IPS-18a (cell line): ENCODE results near the gene TCAP.

Experiments used
- H3K27ac ChIP-seq: one replicate; pipeline ENCODE4 v1.5.1; 2013; ENCODE audit warnings: low read length
- H3K27me3 ChIP-seq: one replicate; pipeline ENCODE4 v1.6.1; 2013; ENCODE audit warnings: mild to moderate bottlenecking, low read length; ENCODE audit not compliant: control insufficient read depth, insufficient read depth
- H3K36me3 ChIP-seq: one replicate; pipeline ENCODE4 v1.6.1; 2013; ENCODE audit warnings: low read depth, low read length; ENCODE audit not compliant: control insufficient read depth
- H3K4me1 ChIP-seq: one replicate; pipeline ENCODE4 v1.6.1; 2013; ENCODE audit warnings: low read depth, low read length; ENCODE audit not compliant: control insufficient read depth
- H3K4me3 ChIP-seq: one replicate; pipeline ENCODE4 v1.5.1; 2013; ENCODE audit warnings: low read length
- H3K9ac ChIP-seq: one replicate; pipeline ENCODE4 v1.6.1; 2013; ENCODE audit warnings: mild to moderate bottlenecking, low read length, moderate library complexity
- H3K9me3 ChIP-seq: one replicate; pipeline ENCODE4 v1.6.1; 2013; ENCODE audit warnings: low read depth, low read length; ENCODE audit not compliant: control insufficient read depth

Gene TCAP

DNA sequence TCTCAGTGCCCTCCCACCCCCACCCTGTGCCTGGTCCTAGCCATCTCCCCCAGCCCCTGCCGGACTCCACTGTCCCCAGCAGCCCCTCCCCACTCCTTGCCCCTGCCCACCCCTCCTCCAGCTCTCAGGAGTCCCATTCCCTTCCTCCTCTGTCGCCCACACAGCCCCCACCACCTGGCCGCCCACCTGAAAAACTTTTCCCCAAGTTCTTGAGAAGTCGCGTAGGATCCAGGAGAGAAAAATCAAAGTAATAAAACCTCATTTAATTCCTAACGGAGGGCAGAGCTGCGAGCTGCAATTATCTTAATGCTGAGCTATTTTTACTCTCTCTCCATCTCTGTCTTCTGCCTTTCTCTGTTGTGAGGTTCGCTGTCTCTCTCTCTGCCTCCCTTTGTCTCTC, 40.8 kb upstream of the TCAP start:
- no peak overlapping the region for H3K9ac ChIP-seq
- peaks cover 57% of the 10 kb centered on the region for H3K27me3 ChIP-seq
- no peak overlapping the region for H3K27ac ChIP-seq
- no peaks in the 10 kb centered on the region for H3K36me3 ChIP-seq
- no peak overlapping the region for H3K4me3 ChIP-seq
- no peaks in the 10 kb centered on the region for H3K9me3 ChIP-seq
- peaks cover 22% of the 10 kb centered on the region for H3K4me1 ChIP-seq

DNA sequence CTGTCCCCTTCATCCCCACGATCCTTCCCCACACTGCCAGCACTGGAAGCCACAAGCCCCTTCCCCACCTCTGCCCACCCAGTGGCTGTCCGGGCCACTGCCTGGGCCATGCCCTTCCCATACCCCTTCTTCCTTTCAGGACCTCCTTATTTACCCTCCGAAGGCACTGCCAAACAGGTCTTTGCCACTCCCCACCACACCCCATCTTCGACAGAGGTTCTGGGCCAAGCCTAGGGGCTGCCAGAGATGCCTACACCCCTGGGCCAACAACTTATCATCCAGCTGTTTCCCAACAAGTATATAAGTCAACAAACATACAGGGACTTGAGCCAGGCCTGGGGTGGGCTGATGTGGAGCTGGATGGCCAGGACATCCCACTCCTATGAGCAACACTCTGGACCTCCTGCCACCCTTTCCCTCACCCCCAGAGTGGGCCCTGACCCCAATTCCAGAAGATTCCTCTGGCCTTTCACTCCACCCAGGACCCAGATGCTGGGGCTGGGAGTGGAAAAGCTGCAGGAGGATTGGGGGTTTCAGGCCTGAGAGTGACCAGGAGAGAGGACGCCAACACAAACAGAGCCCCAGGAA, 39.9 kb upstream of the TCAP start:
- H3K27me3 ChIP-seq = peaks cover 54% of the 10 kb centered on the region
- no peak overlapping the region for H3K27ac ChIP-seq
- no peaks in the 10 kb centered on the region for H3K36me3 ChIP-seq
- no peaks in the 10 kb centered on the region for H3K9me3 ChIP-seq
- H3K4me3 ChIP-seq = no peak overlapping the region
- H3K4me1 ChIP-seq = peaks cover 27% of the 10 kb centered on the region
- H3K9ac ChIP-seq = no peak overlapping the region

DNA sequence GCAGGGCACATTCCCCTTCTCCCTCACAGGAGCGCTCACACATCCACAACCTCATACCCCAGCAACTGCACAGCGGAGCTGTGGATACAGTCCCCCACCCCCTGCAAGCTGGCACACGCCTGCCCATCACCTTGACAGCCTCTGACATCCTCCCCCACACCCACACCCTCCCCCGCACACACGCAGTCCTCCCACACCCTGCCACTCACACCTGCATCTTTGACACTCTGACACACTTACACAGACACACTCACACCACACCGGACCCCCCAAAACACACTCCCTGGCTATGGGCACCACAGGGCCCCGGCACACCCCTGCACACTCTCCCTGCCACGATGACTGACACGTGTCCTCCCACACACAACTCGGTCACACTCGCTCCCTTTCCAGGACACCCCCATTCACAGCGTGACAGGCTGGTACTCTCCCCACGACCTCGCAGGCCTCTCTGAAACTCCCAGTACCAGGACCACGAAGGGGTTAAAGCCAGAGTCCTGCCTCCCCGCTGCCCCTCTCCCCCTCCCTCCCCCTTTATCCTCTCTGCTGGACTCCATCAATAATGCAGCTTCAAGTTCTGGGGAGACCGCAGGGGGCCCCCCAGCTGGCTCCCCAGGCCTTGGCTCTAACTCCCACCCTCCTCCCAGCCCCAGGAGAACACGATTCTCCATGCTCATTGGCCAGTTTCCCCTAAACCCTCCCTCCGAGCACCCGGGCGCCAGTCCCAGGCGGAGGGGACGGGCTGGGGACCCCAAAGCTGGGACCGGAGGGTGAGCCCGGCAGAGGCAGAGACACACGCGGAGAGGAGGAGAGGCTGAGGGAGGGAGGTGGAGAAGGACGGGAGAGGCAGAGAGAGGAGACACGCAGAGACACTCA, 38.7 kb upstream of the TCAP start, which contains the start of gene PPP1R1B:
Gene PPP1R1B, plus strand, starts transcription at position 782 of the 876 bp plus-strand sequence. CDS start 441 bp downstream, outside the sequence.
- no peaks in the 10 kb centered on the region for H3K36me3 ChIP-seq
- peak within 1 kb of the TSS; percentile 67 for H3K4me3 ChIP-seq
- H3K4me1 ChIP-seq = peaks cover 33% of the 10 kb centered on the region
- no peak within 1 kb of the TSS for H3K27ac ChIP-seq
- H3K27me3 ChIP-seq = peaks cover 54% of the 10 kb centered on the region
- no peak within 1 kb of the TSS for H3K9ac ChIP-seq
- no peaks in the 10 kb centered on the region for H3K9me3 ChIP-seq

DNA sequence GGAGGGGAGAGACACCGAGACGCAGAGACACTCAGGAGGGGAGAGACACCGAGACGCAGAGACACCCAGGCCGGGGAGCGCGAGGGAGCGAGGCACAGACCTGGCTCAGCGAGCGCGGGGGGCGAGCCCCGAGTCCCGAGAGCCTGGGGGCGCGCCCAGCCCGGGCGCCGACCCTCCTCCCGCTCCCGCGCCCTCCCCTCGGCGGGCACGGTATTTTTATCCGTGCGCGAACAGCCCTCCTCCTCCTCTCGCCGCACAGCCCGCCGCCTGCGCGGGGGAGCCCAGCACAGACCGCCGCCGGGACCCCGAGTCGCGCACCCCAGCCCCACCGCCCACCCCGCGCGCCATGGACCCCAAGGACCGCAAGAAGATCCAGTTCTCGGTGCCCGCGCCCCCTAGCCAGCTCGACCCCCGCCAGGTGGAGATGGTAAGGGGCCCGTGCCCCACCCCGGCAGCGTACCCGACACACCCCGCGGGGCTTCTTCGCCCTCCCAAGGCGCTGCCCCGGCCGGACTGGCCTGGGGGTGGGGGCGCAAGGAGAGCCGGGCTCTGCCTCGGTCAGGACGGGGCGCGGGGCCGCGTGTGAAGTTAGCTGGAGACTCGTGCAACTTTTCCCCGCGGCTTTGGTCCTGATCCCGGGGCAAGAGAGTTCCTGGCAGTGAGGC, 38.0 kb upstream of the TCAP start:
- peak overlapping the region; percentile 67 for H3K4me3 ChIP-seq

DNA sequence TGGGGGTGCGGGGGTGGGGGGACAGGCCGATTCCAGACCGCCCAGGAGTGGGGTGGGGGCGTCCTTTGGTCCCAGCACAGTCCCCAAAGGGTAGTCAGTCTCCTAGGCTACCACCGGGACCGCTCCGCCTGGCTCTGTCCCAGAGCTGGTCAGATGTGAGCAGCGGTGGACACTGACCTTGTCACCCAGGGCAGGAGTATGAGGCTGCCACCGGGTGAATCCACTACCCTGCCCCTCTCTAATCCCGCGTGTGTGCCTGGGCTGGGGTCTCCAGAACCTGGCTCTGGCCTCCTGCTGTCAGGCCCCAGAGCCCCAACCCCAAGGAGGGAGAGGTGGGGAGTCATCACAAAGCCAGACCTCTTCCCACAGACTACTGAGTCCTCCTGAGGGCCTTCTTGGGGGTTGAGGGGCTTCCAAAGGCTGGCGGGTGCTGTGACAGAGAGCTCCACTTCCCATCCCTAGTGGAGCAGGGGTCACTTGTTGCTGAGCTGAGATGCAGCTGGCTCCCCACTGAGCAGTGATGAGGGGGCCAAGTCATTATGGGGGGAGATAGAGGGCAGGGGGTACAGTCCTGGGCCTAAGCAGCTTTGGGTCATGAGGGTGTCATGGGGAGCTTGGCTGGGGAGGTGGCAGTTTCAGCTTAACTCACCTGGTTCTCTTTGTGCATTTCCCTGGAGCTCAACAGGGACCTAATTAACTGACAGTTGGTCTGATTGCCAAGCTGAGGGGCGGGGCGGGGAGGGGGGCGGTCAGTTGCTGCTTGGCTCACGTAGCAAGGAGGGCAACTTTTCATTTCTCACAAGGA, 37.2 kb upstream of the TCAP start:
- no peak overlapping the region for H3K27ac ChIP-seq

More for the DNA sequence above, 38.0 kb upstream of the TCAP start:
- no peaks in the 10 kb centered on the region for H3K36me3 ChIP-seq
- H3K9me3 ChIP-seq = no peaks in the 10 kb centered on the region
- H3K4me1 ChIP-seq = peaks cover 39% of the 10 kb centered on the region
- H3K27ac ChIP-seq = no peak overlapping the region
- H3K27me3 ChIP-seq = peaks cover 54% of the 10 kb centered on the region
- no peak overlapping the region for H3K9ac ChIP-seq

DNA sequence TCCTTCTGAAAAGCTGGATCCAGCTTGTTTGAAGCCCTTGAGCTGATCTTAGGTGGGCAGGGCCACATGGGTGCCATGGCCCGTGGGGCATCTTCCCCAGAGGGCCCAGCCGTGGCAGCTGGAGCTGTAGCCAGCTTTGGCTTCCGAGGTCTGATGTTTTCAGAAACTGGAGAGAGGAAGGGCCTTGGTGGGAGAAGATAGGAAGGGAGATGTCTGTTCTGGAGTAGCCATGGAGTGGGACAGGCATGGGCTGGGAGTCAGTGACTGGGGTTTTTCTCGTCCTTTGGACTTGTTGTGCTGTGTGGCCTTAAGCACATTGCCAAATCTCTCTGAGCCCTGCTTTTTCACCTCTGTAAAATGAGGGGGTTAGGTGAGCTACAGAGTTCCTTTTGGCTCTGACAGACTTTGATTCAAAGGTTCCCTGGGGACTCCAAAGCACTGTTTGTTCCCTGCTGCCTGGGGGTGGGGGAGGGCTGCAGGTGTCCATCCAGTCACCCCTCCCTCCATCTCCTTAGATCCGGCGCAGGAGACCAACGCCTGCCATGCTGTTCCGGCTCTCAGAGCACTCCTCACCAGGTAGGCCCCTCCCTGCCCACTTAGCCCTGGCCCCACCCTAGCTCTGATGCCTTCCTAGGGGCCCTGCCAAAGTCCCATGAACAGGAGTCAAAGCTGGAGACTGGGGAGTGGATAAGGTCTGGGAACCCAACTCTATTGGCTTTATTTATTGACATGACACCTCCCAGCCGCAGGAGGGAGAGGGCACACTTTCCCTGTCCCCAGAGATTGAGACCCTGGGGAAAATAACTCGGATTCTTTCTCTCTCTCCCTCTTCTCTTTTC, 36.3 kb upstream of the TCAP start:
- Histone ChIP-seq H3K9ac (no peak overlapping the region), H3K4me1 (peaks cover 41% of the 10 kb centered on the region), H3K4me3 (no peak overlapping the region)

More for the DNA sequence above, 37.2 kb upstream of the TCAP start:
- H3K27me3 ChIP-seq = peaks cover 54% of the 10 kb centered on the region
- H3K36me3 ChIP-seq = no peaks in the 10 kb centered on the region
- peak overlapping the region; percentile 67 for H3K4me3 ChIP-seq
- H3K4me1 ChIP-seq = peaks cover 44% of the 10 kb centered on the region
- no peaks in the 10 kb centered on the region for H3K9me3 ChIP-seq
- H3K9ac ChIP-seq = no peak overlapping the region

DNA sequence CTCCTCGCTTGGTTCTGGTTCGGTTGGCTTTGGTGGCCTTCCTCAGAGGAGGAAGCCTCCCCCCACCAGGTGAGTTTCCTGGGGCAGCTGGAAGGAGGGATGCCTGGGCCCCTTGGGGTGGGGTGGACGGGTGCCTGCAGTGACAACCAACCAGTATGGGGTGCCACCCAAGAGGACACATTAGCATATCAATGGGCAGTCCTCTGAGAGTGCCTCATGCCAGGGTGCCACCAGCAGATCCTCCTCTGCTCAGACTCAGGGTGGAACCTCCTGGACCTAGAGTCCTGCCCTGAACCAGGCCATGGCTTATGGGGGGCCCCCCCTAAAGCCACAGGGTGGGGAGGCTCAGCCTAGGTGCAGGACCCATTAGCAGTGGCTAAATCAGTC, 35.7 kb upstream of the TCAP start:
- Histone ChIP-seq H3K4me1 (peaks cover 41% of the 10 kb centered on the region), H3K4me3 (no peak overlapping the region), H3K27ac (no peak overlapping the region)

More for the DNA sequence above, 36.3 kb upstream of the TCAP start:
- H3K27me3 ChIP-seq = peaks cover 50% of the 10 kb centered on the region
- H3K9me3 ChIP-seq = no peaks in the 10 kb centered on the region
- no peaks in the 10 kb centered on the region for H3K36me3 ChIP-seq
- no peak overlapping the region for H3K27ac ChIP-seq

DNA sequence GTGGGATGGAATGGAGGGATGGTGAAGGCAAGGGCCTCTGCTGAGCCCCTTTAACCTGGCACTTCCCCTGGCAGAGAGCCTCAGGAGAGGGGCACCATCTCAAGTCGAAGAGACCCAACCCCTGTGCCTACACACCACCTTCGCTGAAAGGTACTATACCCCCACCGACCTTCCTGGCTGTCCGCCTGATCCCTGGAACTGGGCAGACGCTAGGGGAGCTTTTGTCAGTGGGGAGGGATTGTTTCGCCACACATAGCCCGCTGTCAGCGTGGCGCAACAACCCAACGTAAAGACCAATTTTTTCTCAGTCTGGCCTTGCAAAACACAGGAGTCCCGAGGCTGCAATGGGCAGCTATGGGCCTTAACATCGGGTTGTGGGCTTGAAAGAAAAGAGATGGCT, 35.3 kb upstream of the TCAP start:
- peaks cover 42% of the 10 kb centered on the region for H3K27me3 ChIP-seq
- H3K9me3 ChIP-seq = no peaks in the 10 kb centered on the region
- no peaks in the 10 kb centered on the region for H3K36me3 ChIP-seq
- H3K4me1 ChIP-seq = peaks cover 41% of the 10 kb centered on the region
- no peak overlapping the region for H3K4me3 ChIP-seq
- no peak overlapping the region for H3K9ac ChIP-seq
- H3K27ac ChIP-seq = no peak overlapping the region

More for the DNA sequence above, 35.7 kb upstream of the TCAP start:
- peaks cover 46% of the 10 kb centered on the region for H3K27me3 ChIP-seq
- H3K9ac ChIP-seq = no peak overlapping the region
- no peaks in the 10 kb centered on the region for H3K36me3 ChIP-seq
- H3K9me3 ChIP-seq = no peaks in the 10 kb centered on the region

DNA sequence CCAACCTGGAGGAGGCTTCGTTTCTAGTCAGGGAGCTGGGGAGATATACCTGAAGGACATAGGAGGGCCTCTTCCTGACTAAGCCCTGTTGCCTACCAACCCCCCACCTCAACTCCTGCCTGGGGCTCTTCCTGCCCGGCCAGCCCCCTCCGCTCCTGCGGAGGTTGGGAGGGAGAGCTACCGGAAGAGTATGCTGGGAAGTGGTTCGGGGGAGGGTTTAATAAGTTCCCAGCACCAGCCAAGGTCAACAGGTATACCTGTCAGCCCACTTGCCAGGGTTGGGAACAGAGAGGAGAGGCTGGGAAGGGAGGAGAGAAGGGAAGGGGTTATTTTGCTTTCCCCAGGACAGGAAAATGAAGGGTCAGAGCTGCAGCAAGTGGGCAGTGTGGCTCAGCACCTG, 33.7 kb upstream of the TCAP start:
- no peak overlapping the region for H3K9ac ChIP-seq
- no peaks in the 10 kb centered on the region for H3K36me3 ChIP-seq
- no peaks in the 10 kb centered on the region for H3K9me3 ChIP-seq
- H3K4me1 ChIP-seq = peaks cover 50% of the 10 kb centered on the region
- H3K27me3 ChIP-seq = peaks cover 27% of the 10 kb centered on the region
- H3K4me3 ChIP-seq = peak overlapping the region; percentile 20
- H3K27ac ChIP-seq = no peak overlapping the region

DNA sequence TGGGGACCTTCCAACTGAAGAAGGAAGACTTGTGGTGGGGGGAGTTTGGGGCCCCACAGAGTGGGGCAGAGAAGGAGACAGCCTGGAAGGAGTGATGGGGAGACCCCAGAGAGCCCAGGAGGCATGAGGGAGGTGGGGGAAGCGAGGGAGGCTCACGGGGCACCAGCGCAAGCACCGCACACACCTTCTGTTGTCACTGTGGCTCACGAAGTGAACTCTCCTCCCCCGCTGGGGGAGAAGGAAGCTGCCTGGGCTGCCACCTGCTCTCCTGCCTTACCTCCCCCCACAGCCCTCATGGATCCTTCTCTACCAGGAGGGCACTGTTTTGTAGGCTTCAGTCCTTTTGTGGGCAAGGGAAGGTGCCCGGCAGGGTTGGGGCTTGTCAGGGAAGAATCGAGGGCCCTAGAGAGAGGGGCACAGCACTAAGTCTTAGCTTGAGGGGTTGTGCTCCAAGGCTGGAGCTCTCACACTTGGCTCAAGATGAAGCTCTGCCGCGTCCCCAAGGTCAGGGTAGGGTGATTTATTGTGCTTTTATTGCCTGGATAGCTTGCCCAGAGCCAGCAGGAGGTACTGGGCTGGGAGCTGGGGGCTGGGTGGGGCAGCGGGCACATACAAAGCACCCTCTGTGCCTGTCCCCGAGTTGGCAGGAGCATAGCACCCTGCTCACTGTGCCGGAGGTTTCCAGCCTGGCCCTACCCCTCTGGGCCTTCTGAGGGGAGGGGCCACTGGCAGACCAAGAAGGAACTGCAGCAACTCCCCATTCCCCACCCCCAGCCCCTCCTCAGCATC, 32.8 kb upstream of the TCAP start:
- peaks cover 53% of the 10 kb centered on the region for H3K4me1 ChIP-seq

More for the DNA sequence above, 32.8 kb upstream of the TCAP start:
- H3K9me3 ChIP-seq = no peaks in the 10 kb centered on the region
- no peak overlapping the region for H3K9ac ChIP-seq
- H3K27me3 ChIP-seq = peaks cover 17% of the 10 kb centered on the region
- H3K27ac ChIP-seq = no peak overlapping the region
- H3K36me3 ChIP-seq = no peaks in the 10 kb centered on the region
- no peak overlapping the region for H3K4me3 ChIP-seq
